22Rv1 (cell line): Measurements from ENCODE around the gene TBPL2.

ENCODE experiments used
- ZFX ChIP-seq: fragments of 450-650 bp; IDR thresholded peaks from 2 replicates; pipeline ENCODE4 v1.6.1; 2017; ENCODE audit warnings: antibody characterized with exemption, borderline replicate concordance
- TF ChIP-seq, protein P1 (sequence below): fragments of 450-650 bp; IDR thresholded peaks from 2 replicates; pipeline ENCODE4 v1.5.1; 2017; ENCODE audit warnings: mild to moderate bottlenecking

DNA sequence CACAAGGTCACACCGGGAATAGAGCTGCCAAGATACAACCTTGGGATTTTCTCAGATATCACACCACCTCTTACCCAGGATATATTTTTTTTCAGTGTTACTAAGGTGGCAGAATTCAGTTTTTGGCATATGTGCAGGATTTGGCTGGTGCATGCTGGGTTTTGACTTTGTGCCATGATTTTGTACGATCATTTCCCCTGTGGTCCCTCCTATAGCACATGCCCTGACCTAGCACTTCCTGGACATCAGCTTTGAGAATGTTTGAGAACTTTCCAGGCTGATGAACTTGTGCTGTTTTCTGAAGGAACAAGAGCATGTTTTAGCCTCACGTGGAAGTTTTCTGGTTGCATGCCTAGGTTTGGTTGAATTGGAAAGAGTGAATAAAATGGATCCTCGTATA, 11.0 kb upstream of the TBPL2 start:
- TF ChIP-seq, protein P1, sequence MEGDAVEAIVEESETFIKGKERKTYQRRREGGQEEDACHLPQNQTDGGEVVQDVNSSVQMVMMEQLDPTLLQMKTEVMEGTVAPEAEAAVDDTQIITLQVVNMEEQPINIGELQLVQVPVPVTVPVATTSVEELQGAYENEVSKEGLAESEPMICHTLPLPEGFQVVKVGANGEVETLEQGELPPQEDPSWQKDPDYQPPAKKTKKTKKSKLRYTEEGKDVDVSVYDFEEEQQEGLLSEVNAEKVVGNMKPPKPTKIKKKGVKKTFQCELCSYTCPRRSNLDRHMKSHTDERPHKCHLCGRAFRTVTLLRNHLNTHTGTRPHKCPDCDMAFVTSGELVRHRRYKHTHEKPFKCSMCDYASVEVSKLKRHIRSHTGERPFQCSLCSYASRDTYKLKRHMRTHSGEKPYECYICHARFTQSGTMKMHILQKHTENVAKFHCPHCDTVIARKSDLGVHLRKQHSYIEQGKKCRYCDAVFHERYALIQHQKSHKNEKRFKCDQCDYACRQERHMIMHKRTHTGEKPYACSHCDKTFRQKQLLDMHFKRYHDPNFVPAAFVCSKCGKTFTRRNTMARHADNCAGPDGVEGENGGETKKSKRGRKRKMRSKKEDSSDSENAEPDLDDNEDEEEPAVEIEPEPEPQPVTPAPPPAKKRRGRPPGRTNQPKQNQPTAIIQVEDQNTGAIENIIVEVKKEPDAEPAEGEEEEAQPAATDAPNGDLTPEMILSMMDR: no peak
- TF ChIP-seq ZFX: no peak
